ENCODE results near the gene LCMT1. TPM values are rescaled to one million over a fixed set of nuclear protein-coding genes. Genes with fewer than 3 reads are reported as not detected.

Gene LCMT1
- total and polyA plus RNA-seq, 3 donors from 2014 or later = 89.0 to 101 (median 89.1) TPM

GRCh38 chr16:25083065-25083464 is 28.5 kb upstream of the LCMT1 start:
- Histone ChIP-seq H3K9me3 (no peaks in the 10 kb centered on the region), H3K36me3 (ENCODE audit: low read depth, missing control alignments) (no peaks in the 10 kb centered on the region), H3K4me1 (peaks cover 3% of the 10 kb centered on the region), H3K27ac (no peak overlapping the region), H3K4me3 (no peak overlapping the region), H3K27me3 (no peaks in the 10 kb centered on the region)
- no peak for TF ChIP-seq CTCF (IDR thresholded peaks at IDR 0.05)
- DNase-seq = no peak
- intact Hi-C loops (cut with DNase I; ENCODE audit: low total_unique reads) = no loop called here
- 81 to 82% methylated on average over 6 of the region's 6 CpGs for WGBS, 2 donors

GRCh38 chr16:25083701-25084100 is 27.8 kb upstream of the LCMT1 start:
- Histone ChIP-seq H3K9me3 (no peaks in the 10 kb centered on the region), H3K4me1 (peaks cover 3% of the 10 kb centered on the region), H3K4me3 (no peak overlapping the region), H3K27ac (no peak overlapping the region), H3K27me3 (no peaks in the 10 kb centered on the region), H3K36me3 (ENCODE audit: low read depth, missing control alignments) (no peaks in the 10 kb centered on the region)
- TF ChIP-seq POLR2A (IDR thresholded peaks at IDR 0.05) (no peak), CTCF (IDR thresholded peaks at IDR 0.05) (no peak)
- DNase-seq = no peak
- intact Hi-C loops (cut with DNase I; ENCODE audit: low total_unique reads) = no loop called here
- 67 to 68% methylated on average over 6 of the region's 6 CpGs for WGBS, 2 donors

GRCh38 chr16:25084797-25085196 is 26.7 kb upstream of the LCMT1 start:
- H3K4me1 ChIP-seq = peaks cover 10% of the 10 kb centered on the region
- H3K27ac ChIP-seq = no peak overlapping the region
- H3K4me3 ChIP-seq = no peak overlapping the region
- WGBS, 2 donors = 73 to 76% methylated on average over 6 of the region's 6 CpGs
- TF ChIP-seq CTCF (IDR thresholded peaks at IDR 0.05) = no peak
- no peak for TF ChIP-seq POLR2A (IDR thresholded peaks at IDR 0.05)
- no peaks in the 10 kb centered on the region for H3K27me3 ChIP-seq
- no peaks in the 10 kb centered on the region for H3K9me3 ChIP-seq
- intact Hi-C loops (cut with DNase I; ENCODE audit: low total_unique reads) = no loop called here
- no peak for DNase-seq
- H3K36me3 ChIP-seq (ENCODE audit: low read depth, missing control alignments) = no peaks in the 10 kb centered on the region

GRCh38 chr16:25087761-25088160 is 23.8 kb upstream of the LCMT1 start:
- Histone ChIP-seq H3K36me3 (ENCODE audit: low read depth, missing control alignments) (no peaks in the 10 kb centered on the region), H3K9me3 (no peaks in the 10 kb centered on the region), H3K4me3 (no peak overlapping the region), H3K27me3 (no peaks in the 10 kb centered on the region), H3K4me1 (peaks cover 15% of the 10 kb centered on the region), H3K27ac (no peak overlapping the region)
- WGBS, 2 donors = 62 to 75% methylated on average over 5 of the region's 5 CpGs
- TF ChIP-seq POLR2A (IDR thresholded peaks at IDR 0.05) = no peak
- no peak for TF ChIP-seq CTCF (IDR thresholded peaks at IDR 0.05)
- no peak for DNase-seq
- intact Hi-C loops (cut with DNase I; ENCODE audit: low total_unique reads) = no loop called here

GRCh38 chr16:25089351-25089750 is 22.2 kb upstream of the LCMT1 start:
- H3K27ac ChIP-seq = no peak overlapping the region
- peaks cover 12% of the 10 kb centered on the region for H3K4me1 ChIP-seq
- H3K9me3 ChIP-seq = no peaks in the 10 kb centered on the region
- intact Hi-C loops (cut with DNase I; ENCODE audit: low total_unique reads) = no loop called here
- no peak for DNase-seq
- no peaks in the 10 kb centered on the region for H3K27me3 ChIP-seq
- H3K36me3 ChIP-seq (ENCODE audit: low read depth, missing control alignments) = no peaks in the 10 kb centered on the region
- WGBS, 2 donors = 65 to 72% methylated on average over 5 of the region's 5 CpGs
- H3K4me3 ChIP-seq = no peak overlapping the region
- TF ChIP-seq CTCF (IDR thresholded peaks at IDR 0.05) (no peak), POLR2A (IDR thresholded peaks at IDR 0.05) (no peak)

Data from testis (tissue), 3 donors.